Left colon (tissue), 2 donors: ENCODE results near the gene ZNF764. TPM values are rescaled to one million over a fixed set of nuclear protein-coding genes. Genes with fewer than 3 reads are reported as not detected.

Experiments
- ATAC-seq: fragments of 200-7000 bp; cut with Tn5 transposase; one replicate; pipeline ENCODE4 v1.9.1; 2020; ENCODE audit warnings: mild to moderate bottlenecking, moderate library complexity
- DNase-seq, 2 donors: peaks; one replicate each; pipeline ENCODE4 v3.0.0-alpha.2; 2020
- intact Hi-C, 2 donors: fragments of 100-400 bp; cut with DNase I in 1 of 2; cut with micrococcal nuclease in 1 of 2; formaldehyde crosslinking; loops; one replicate each; pipeline versions ENCODE4 v1.11.2 to v1.14.0; 2022; cut with DNase I, micrococcal nuclease
- microRNA-seq, 2 donors: library from miRNA; unstranded; fragments of <30 nt; microRNA quantifications; one replicate each; pipeline versions ENCODE4 v1.1.0 to v1.2.0, GENCODE V29; 2020
- total RNA-seq, 2 donors: library from RNA; stranded (reverse); fragmentation: NEBNext Ultra II Directional; extraction: Animal tissue kit (Norgen Biotek cat#: 25700); gene quantifications; one replicate each; pipeline ENCODE4 v1.2.1, GENCODE V29; 2021
- donor health status: DM: no; HTN: no; CAD: no.
- donor health status: DM: yes; HTN: yes; CAD: no.

ZNF764 gene
- total RNA-seq, 2 donors from 2014 or later = 10.6 to 20.7 TPM

DNA sequence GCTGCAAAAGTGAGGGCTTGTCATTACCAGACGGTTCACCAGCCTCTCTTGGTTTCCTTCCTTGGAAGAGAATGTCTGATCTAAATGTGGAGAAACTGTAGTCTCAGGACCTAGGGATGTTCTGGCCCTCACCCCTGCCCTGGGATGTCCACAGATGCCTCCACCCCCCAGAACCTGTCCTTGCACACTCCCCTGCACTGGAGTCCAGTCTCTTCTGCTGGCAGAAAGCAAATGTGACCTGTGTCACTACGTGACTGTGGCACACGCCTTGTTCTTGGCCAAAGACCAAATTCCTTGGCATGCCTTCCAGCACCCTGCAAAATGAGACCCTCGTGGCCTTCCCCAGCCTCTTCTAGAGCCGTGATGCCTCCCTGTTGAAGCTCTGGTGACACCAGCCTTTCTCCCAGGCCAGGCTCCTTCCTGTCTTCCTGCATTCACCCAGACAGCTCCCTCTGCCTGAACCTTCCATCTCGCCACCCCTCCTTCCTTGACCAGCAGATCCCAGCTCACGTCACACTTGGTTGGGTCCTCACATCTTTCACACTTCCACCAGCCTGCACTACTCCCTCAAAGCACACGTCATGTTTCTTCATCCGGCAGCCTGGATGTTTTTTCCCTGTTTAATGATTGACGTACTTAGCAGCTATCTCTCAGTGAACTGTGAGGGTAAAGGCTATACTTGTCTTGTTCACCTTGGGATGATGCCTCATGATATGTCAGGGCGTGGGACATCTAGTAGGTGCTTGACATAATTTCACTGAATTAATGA lies 36.1 kb downstream of the ZNF764 start:
- DNase-seq = peak in 1 of 2 donors; percentile 36
- ATAC-seq = peak; percentile 43
- intact Hi-C loops = no loop called here

DNA sequence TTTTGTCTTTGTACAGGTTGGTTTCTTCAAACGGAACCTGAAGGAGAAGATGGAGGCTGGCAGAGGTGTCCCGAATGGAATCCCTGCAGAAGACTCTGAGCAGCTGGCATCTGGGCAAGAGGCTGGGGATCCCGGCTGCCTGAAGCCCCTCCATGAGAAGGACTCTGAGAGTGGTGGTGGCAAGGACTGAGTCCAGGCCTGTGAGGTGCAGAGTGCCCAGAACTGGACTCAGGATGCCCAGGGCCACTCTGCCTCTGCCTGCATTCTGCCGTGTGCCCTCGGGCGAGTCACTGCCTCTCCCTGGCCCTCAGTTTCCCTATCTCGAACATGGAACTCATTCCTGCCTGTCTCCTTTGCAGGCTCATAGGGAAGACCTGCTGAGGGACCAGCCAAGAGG lies 36.7 kb downstream of the ZNF764 start:
- intact Hi-C loops = no loop called here
- DNase-seq (no peak), ATAC-seq (no peak)

DNA sequence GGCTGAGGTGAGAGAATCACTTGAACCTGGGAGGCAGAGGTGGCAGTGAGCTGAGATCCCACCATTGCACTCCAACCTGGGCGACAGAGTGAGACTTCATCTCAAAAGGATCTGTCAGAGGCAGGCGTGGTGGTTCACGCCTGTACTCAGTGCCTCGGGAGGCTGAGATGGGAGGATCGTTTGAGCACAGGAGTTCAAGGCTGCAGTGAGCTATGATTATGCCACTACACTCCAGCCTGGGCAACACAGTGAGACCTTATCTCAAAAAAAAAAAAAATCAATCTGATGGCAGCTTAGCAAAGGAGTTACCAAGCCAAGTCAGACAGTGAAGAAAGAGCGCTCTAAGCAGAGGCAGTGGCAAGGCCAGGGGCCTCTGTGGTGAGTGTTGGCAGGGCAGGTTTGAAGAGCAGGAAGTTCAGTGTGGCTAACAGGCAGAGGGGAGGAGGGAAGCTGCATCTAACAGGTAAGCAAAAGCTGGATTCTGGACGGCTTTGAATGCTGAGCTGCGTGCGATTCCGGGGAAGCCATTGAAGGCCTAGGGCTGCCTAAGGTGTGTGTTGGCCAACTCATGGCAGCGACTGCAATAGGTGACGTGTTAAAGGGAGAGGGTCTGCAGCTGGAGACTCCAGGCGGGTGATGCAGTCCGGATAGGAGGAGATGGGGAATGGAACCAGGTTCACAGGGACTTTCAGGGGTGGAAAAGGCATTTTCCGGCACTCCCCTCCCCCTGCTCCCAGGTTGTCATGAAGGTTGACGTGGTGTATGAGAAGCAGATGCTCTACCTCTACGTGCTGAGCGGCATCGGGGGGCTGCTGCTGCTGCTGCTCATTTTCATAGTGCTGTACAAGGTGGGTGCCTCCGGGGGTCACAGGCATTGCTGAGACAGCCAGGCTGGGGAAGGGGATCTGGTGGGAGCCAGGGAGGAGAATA lies 38.8 kb downstream of the ZNF764 start:
- ATAC-seq = no peak
- intact Hi-C loops = no loop called here

DNA sequence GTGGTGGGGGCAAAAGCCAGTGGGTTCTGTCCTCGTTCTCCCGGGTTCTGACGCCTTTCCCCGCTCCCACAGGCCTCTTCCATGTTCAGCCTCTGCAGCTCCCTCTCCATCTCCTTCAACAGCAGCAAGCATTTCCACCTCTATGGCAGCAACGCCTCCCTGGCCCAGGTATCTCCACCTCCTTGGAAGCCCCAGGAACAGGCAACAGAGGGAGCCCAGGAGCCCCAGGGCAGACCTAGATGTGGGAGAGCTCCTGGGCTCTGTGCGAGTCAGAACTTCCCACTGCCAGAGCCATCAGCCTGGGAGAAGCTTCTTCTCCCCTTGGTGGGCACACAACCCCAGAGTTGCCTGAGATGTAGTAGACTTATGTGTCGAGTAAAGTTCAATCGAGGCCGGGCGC lies 39.6 kb downstream of the ZNF764 start:
- intact Hi-C loops = no loop called here
- ATAC-seq (no peak), DNase-seq (no peak)

More for the DNA sequence above, 38.8 kb downstream of the ZNF764 start:
- DNase-seq = no peak

DNA sequence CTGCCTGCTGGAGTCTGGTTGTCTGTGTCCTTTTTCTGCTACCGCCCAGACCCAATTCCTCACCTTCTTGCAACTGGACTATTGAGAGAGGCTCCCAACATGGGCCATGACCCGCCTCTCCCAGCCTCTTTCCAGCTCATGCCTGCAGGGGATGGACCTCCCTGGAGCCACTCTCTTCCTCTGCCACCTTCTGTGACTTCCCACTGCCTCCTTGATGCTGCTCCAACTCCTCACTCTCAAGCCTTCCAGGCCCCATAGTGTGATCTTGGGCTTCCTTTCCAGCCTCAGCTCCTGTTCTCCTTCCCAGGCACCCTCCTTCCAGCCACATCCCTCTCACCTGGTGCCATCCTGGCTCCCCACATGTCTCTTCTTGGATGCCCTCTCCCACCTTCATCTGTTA lies 42.9 kb downstream of the ZNF764 start:
- ATAC-seq (no peak), DNase-seq (no peak)
- intact Hi-C loops = no loop called here

DNA sequence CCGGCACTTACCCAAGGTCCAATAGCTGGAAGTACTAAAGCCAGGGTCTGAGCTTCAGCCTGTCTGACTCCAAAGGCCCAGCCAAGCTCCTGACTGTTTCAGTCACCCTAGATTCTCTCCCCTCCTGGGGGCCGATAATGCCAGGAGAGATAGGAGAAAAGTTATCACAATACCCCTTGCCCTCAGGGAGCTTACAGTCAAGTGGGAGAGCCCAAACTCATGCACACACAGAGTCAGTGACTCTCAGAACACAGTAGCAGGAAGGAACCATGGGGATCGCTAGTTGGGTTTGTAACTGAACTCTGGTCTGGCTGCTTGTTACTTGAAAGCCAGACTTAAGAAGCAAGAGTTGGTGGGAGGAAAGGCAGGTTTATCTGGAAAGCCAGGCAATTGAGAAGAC lies 46.7 kb downstream of the ZNF764 start:
- DNase-seq (no peak), ATAC-seq (no peak)
- intact Hi-C loops = no loop called here

DNA sequence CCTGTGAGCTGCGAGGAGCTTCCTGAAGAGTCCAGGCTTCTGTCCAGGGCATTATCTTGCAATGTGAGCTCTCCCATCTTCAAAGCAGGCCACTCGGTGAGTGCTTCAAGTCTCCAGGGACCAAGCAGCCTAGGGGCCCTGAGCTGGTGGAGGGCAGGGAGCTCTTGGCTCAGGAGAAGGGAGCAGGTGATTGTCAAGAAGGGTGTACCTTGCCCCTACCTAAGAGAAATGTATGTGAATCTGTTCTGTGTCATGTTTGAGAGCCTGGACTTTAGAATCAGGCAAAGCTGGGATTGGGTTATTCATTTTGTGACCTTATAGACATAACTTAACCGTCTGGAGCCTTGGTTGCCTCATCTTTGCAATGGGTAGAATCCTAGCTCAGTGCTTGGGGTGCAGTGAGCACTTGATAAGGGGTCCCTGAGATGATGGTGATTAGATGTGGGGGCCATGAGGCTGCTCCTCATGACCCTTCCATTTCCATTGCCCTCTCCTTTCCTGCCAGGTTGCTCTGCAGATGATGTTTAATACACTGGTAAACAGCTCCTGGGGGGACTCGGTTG lies 47.7 kb downstream of the ZNF764 start:
- DNase-seq (no peak), ATAC-seq (peak; percentile 83)
- intact Hi-C loops = no loop called here

DNA sequence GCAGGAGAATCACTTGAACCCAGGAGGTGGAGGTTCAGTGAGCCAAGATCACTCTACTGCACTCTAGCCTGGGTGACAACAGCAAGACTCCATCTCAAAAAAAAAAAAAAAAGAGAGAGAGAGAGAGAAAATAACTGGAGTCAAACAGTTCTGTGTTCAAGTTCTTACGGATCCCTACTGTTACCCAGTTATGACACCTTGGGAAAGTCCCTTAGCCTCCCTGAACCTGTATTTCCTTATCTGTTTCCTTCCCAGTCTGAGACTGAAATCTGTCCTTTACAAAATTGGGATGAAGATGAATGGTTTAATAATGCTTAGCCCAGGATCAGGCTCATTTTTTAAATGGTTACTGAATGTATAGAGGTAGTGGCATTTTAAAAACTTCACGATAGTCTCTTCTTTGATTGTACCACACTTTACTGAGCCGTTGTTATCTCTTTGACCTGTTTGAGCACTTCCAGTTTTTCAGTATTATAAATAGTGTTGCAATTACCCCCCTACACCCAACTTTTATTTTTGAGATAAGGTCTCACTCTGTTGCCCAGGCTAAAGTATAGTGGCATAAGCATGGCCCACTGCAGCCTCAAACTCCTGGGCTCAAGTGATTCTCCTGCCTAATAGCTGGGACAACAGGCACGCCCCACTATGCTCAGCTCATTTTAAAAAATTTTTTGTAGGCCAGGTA lies 49.0 kb downstream of the ZNF764 start:
- intact Hi-C loops = no loop called here
- no peak for DNase-seq
- peak; percentile 73 for ATAC-seq

Small RNA genes lying within 50 kb of the gene (microRNA-seq; reads per million reads assigned to microRNA genes)
- 0 reads per million in 2 donors for gene MIR4518

Other genes with a start within 250 kb of the ZNF764 start
- 10 to 100 TPM; 57.3 to 65.2 TPM for gene CD2BP2, start 203.1 kb downstream of the ZNF764 start, total RNA-seq
- 10 to 100 TPM; 46.2 to 46.4 TPM for gene TBC1D10B, start 187.9 kb downstream of the ZNF764 start, total RNA-seq
- not detected for gene MYL11, start 183.6 kb downstream of the ZNF764 start, total RNA-seq
- 1 to 10 TPM; 3.6 to 5.7 TPM for gene SEPTIN1, start 175.8 kb downstream of the ZNF764 start, total RNA-seq
- 1 to 10 TPM; 5.6 to 8.4 TPM for gene ZNF48, start 163.0 kb downstream of the ZNF764 start, total RNA-seq
- gene ZNF771, start 150.8 kb downstream of the ZNF764 start, total RNA-seq = 1 to 10 TPM; 3.2 to 4.4 TPM
- 100 to 1,000 TPM in 1 of 2 donors, 10 to 100 TPM in 1; 76.7 to 102 TPM for gene DCTPP1, start 128.3 kb downstream of the ZNF764 start, total RNA-seq
- gene SEPHS2, start 112.5 kb downstream of the ZNF764 start, total RNA-seq = 100 to 1,000 TPM; 157 to 183 TPM
- gene ITGAL, start 85.6 kb downstream of the ZNF764 start, total RNA-seq = 1 to 10 TPM; 6.7 to 7.3 TPM
- gene ZNF768, start 31.8 kb downstream of the ZNF764 start, total RNA-seq = 10 to 100 TPM; 58.7 to 62.4 TPM
- 10 to 100 TPM in 1 of 2 donors, 1 to 10 TPM in 1; 9.8 to 11.7 TPM for gene ZNF747, start 23.5 kb downstream of the ZNF764 start, total RNA-seq
- 10 to 100 TPM; 16.6 to 24.4 TPM for gene ZNF688, start 13.3 kb upstream of the ZNF764 start, total RNA-seq
- 10 to 100 TPM; 14.9 to 17.8 TPM for gene ZNF785, start 27.3 kb upstream of the ZNF764 start, total RNA-seq
- 1 to 10 TPM; 6.8 to 6.9 TPM for gene ZNF689, start 52.0 kb upstream of the ZNF764 start, total RNA-seq
- 10 to 100 TPM; 47.6 to 51.0 TPM for gene PRR14, start 92.6 kb upstream of the ZNF764 start, total RNA-seq
- 10 to 100 TPM; 71.8 to 78.8 TPM for gene FBRS, start 100.1 kb upstream of the ZNF764 start, total RNA-seq
- 10 to 100 TPM; 60.6 to 68.3 TPM for gene SRCAP, start 140.8 kb upstream of the ZNF764 start, total RNA-seq
- 10 to 100 TPM; 38.0 to 42.8 TPM for gene PHKG2, start 190.1 kb upstream of the ZNF764 start, total RNA-seq
- 1 to 10 TPM; 5.9 to 7.8 TPM for gene CFAP119, start 203.7 kb upstream of the ZNF764 start, total RNA-seq
- 10 to 100 TPM; 82.9 to 99.8 TPM for gene RNF40, start 203.9 kb upstream of the ZNF764 start, total RNA-seq
- gene ZNF629, start 228.8 kb upstream of the ZNF764 start, total RNA-seq = 10 to 100 TPM; 12.3 to 15.2 TPM